GM20000 (cell line): ENCODE data around the gene C15orf61.
A peak's percentile ranks its signal among the peaks of the same experiment; 100 is the strongest.

Source experiments
- DNase-seq: peaks from one replicate; pipeline ENCODE4 v3.0.0; 2012; ENCODE audit warnings: low spot score
- TF ChIP-seq, protein P1 (sequence below): IDR thresholded peaks from 2 replicates; pipeline ENCODE4 v1.5.1; 2012; ENCODE audit warnings: mild to moderate bottlenecking, control low read depth; ENCODE audit errors: extremely low read depth, missing control alignments

C15orf61 gene

DNA sequence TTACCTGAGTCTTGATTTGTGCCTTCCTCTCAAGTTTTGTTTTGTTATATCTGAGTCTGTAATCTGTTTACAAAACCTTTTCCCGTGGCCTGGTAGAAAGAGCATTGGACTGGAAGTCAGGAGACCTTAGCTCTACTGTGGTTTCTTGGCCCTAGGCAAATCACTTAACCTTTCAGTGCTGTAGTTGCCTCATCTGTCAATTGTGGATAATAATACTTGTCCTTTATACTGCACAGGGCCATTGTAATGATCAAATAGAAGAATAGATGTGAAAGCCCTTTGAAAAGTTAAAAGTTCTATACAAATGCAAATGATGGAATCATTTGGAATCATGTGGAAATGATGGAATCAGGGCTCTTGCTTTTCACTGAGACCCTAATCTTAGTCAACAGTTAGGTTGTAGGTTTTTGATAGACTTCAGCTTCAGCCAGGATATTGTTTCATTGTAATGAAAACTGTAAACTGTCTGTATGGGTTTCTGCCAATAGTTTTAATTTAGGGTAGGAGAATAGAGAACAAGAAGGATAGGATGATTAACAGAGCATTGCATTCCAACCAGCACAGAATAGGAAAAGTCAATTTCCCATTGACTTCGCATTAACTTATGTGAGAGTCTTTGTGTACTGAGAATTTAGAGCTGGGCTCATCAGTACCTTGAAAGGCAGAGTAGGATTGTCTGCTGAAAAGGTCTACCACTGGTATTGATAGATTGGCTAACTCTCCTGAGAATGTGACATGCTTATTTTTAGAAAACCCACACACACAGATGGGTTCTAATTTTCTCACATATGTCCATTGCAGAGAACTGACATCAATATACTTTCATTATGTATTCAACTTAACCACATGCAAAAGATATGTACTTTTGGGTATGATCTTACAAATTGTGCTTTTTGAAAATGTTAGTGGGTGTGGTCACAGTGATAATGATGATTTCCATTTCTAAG lies 43.4 kb downstream of the C15orf61 start:
- TF ChIP-seq, protein P1, sequence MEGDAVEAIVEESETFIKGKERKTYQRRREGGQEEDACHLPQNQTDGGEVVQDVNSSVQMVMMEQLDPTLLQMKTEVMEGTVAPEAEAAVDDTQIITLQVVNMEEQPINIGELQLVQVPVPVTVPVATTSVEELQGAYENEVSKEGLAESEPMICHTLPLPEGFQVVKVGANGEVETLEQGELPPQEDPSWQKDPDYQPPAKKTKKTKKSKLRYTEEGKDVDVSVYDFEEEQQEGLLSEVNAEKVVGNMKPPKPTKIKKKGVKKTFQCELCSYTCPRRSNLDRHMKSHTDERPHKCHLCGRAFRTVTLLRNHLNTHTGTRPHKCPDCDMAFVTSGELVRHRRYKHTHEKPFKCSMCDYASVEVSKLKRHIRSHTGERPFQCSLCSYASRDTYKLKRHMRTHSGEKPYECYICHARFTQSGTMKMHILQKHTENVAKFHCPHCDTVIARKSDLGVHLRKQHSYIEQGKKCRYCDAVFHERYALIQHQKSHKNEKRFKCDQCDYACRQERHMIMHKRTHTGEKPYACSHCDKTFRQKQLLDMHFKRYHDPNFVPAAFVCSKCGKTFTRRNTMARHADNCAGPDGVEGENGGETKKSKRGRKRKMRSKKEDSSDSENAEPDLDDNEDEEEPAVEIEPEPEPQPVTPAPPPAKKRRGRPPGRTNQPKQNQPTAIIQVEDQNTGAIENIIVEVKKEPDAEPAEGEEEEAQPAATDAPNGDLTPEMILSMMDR = no peak
- peak; percentile 70 for DNase-seq

GRCh38 chr15:67564968-67565345 lies 44.0 kb downstream of the C15orf61 start:
- no peak for DNase-seq
- TF ChIP-seq, protein P1 = no peak

DNA sequence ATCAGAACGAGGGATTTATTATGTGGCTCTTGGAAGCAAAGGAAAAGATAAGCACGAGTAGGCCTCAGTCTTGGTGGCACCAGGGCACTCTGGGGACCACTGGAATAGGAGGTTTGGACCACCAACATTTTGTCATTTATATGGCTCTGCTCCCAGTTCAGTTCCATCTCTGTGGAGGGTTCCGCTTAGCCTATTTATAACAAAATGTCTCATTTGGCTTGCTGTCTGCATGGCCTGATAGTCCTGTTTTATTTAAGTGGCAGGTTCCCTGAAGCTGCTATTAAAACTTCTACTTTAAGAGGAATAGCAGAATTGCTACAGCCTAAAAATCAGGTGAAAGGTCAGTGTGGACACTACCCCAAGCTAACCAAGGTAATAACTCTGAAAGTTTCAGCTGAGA lies 48.7 kb downstream of the C15orf61 start:
- no peak for DNase-seq
- TF ChIP-seq, protein P1 = no peak

DNA sequence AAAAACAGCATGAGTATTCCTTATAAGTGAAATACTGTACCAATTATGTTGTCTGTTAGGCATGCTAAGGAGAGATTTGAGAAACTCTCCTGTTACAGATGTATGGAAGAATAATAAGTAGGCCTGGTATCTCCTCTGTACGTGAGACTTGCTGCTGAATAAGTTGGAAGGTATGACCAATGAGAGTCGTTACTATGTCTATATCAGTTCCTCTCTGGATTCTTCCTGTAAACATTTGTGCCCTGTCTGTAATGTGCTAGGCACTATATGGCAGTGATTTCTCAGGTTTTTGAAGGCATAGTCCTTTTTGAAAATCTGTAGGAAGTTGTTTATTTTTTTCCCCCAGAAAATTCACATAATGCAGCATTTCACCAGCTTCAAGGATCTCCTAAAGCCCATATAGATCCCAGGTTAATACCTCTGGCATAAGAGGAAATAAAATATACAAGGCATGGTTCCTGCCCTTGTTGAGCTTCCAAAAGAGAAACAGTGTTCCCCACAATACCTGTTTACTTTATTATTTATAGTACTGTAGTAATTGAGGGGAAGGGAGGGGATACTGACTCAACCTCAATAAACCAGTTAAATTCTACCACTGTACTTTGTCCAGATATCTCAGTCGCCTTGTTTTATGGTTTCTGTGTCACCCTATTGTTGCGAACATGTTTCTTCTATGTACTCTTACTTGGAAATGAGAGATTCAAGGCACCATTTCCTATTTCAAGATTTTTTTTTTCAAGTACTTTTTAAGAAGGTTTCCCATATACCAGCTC lies 50.1 kb downstream of the C15orf61 start:
- TF ChIP-seq, protein P1 = no peak
- DNase-seq = no peak

DNA sequence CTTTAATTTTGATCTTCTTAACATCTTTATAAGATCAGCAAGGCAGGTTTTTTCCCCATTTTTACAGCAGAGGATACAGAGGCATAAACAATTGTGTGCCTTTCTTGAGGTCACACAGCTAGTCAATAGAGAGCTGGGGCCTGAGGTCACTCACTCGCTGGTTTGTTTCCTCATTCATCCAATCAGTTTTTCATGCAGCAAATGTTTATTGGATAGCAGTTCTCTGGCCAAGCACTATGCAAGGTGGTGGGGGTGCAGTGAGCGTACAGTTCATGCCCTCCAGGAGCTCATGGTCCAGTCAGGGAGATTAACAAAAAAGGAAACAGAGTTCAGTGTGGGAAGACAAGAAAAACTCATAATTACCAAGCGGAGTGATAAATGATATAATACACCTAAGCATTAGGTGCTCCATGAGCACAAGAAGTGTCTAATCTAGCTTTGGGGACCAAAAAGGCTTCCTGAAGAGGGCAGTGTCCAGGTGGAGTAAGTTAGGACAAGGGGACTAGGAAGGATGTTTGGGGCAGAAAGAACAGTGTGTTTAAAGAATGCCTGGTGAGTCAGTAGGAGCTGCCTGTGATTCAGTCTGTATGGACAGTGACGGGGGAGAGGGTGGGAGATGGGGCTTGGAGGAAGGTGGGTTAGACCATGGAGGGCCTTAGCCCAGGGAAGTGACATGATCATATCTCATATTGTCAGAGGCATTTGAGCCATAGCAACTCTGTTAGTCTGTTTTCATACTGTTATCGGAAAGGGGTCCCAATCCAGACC lies 50.9 kb downstream of the C15orf61 start:
- TF ChIP-seq, protein P1 = no peak
- DNase-seq = no peak

GRCh38 chr15:67573194-67573593 lies 52.3 kb downstream of the C15orf61 start:
- no peak for DNase-seq
- TF ChIP-seq, protein P1 = no peak
